Measurements from ENCODE around the gene MYH14. TPM values are rescaled to one million over a fixed set of nuclear protein-coding genes. Genes with fewer than 3 reads are reported as not detected.

Gene MYH14
- polyA plus RNA-seq, 1 donor from 2014 or later, result not detected

- H3K36me3 ChIP-seq (ENCODE audit: insufficient read depth, low read length), result no peaks in the 10 kb centered on the region
- no peak overlapping the region for H3K4me3 ChIP-seq (ENCODE audit: low read length)
- H3K9me2 ChIP-seq (ENCODE audit: insufficient read depth, low read length), result no peaks in the 10 kb centered on the region
- H2AFZ ChIP-seq (ENCODE audit: low read depth, low read length), result no peak overlapping the region
- H3K9ac ChIP-seq (ENCODE audit: low read length), result no peak overlapping the region
- H4K20me1 ChIP-seq (ENCODE audit: insufficient read depth), result no peaks in the 10 kb centered on the region
- H3K4me2 ChIP-seq (ENCODE audit: low read length), result no peak overlapping the region
- H3F3A ChIP-seq (ENCODE audit: insufficient read depth, low read length, poor library complexity, severe bottlenecking), result no peaks in the 10 kb centered on the region
- TF ChIP-seq TAF1 (IDR thresholded peaks at IDR 0.05; ENCODE audit: low read depth) (no peak), POLR2AphosphoS5 (IDR thresholded peaks at IDR 0.05) (no peak), SMC3 (conservative IDR thresholded peaks at IDR 0.05; ENCODE audit: poor library complexity) (no peak), CTCF (IDR thresholded peaks at IDR 0.05; ENCODE audit: poor library complexity, severe bottlenecking) (no peak), REST (IDR thresholded peaks at IDR 0.05; ENCODE audit: borderline replicate concordance) (no peak), MXI1 (conservative IDR thresholded peaks at IDR 0.05; ENCODE audit: poor library complexity, severe bottlenecking) (no peak), EP300 (conservative IDR thresholded peaks at IDR 0.05; ENCODE audit: poor library complexity, severe bottlenecking) (no peak), EZH2 (IDR thresholded peaks at IDR 0.05; ENCODE audit: borderline replicate concordance, insufficient read depth, low read length, poor library complexity, severe bottlenecking) (no peak)
- no peak overlapping the region for H3K27ac ChIP-seq (ENCODE audit: low read length)
- no peaks in the 10 kb centered on the region for H3K9me3 ChIP-seq (ENCODE audit: low read length)
- no peaks in the 10 kb centered on the region for H3K79me2 ChIP-seq (replicated peaks; ENCODE audit: insufficient read depth, low read length)
- no peaks in the 10 kb centered on the region for H3K27me3 ChIP-seq (ENCODE audit: insufficient read depth, low read depth, low read length)
Measured at GRCh38 chr19:50174100-50174793, 29.2 kb upstream of the MYH14 start.

- Histone ChIP-seq H3K9me3 (ENCODE audit: low read length) (no peaks in the 10 kb centered on the region), H3K4me2 (ENCODE audit: low read length) (no peak overlapping the region), H3K36me3 (ENCODE audit: insufficient read depth, low read length) (no peaks in the 10 kb centered on the region), H4K20me1 (ENCODE audit: insufficient read depth) (no peaks in the 10 kb centered on the region), H3K27me3 (ENCODE audit: insufficient read depth, low read depth, low read length) (no peaks in the 10 kb centered on the region), H3K4me3 (ENCODE audit: low read length) (no peak overlapping the region), H3F3A (ENCODE audit: insufficient read depth, low read length, poor library complexity, severe bottlenecking) (no peaks in the 10 kb centered on the region), H3K9me2 (ENCODE audit: insufficient read depth, low read length) (no peaks in the 10 kb centered on the region), H3K9ac (ENCODE audit: low read length) (no peak overlapping the region), H3K27ac (ENCODE audit: low read length) (no peak overlapping the region), H2AFZ (ENCODE audit: low read depth, low read length) (no peak overlapping the region), H3K79me2 (replicated peaks; ENCODE audit: insufficient read depth, low read length) (no peaks in the 10 kb centered on the region)
- TF ChIP-seq EP300 (conservative IDR thresholded peaks at IDR 0.05; ENCODE audit: poor library complexity, severe bottlenecking) (no peak), SMC3 (conservative IDR thresholded peaks at IDR 0.05; ENCODE audit: poor library complexity) (no peak), MXI1 (conservative IDR thresholded peaks at IDR 0.05; ENCODE audit: poor library complexity, severe bottlenecking) (no peak), EZH2 (IDR thresholded peaks at IDR 0.05; ENCODE audit: borderline replicate concordance, insufficient read depth, low read length, poor library complexity, severe bottlenecking) (no peak), RAD21 (conservative IDR thresholded peaks at IDR 0.05) (no peak), CTCF (IDR thresholded peaks at IDR 0.05; ENCODE audit: poor library complexity, severe bottlenecking) (no peak)
Measured at GRCh38 chr19:50175924-50176323, 27.5 kb upstream of the MYH14 start.
